Activated naive CD4-positive, alpha-beta T cell (primary cell): ENCODE results near the gene CCDC71.

Experiments
- DNase-seq, 4 experiments: peaks; one replicate each; lab custom pipeline; 2025; lab: John Stamatoyannopoulos, UW

Gene CCDC71

GRCh38 chr3:49131576-49131975 is 34.6 kb downstream of the CCDC71 start:
- no peak for DNase-seq

GRCh38 chr3:49131040-49131439 is 35.1 kb downstream of the CCDC71 start:
- DNase-seq, result no peak

GRCh38 chr3:49124991-49125670 is 41.0 kb downstream of the CCDC71 start:
- DNase-seq, result no peak

GRCh38 chr3:49124203-49124602 is 41.9 kb downstream of the CCDC71 start:
- no peak for DNase-seq

- no peak for DNase-seq
Measured at GRCh38 chr3:49123687-49124086, 42.4 kb downstream of the CCDC71 start.

GRCh38 chr3:49122886-49123545 is 43.1 kb downstream of the CCDC71 start:
- no peak for DNase-seq

- no peak for DNase-seq
Measured at GRCh38 chr3:49122451-49122850, 43.7 kb downstream of the CCDC71 start.

- DNase-seq, result no peak
Measured at GRCh38 chr3:49122022-49122421, 44.1 kb downstream of the CCDC71 start.

GRCh38 chr3:49121132-49121736 is 44.9 kb downstream of the CCDC71 start:
- DNase-seq, result no peak

GRCh38 chr3:49120438-49121131 is 45.5 kb downstream of the CCDC71 start, which contains the start of gene USP19:
USP19 (minus strand) TSS chr3:49120823; CDS start chr3:49119145, 1,678 bp downstream.
- peak; percentile 74 to 93 (median 86) for DNase-seq

GRCh38 chr3:49120096-49120437 is 46.1 kb downstream of the CCDC71 start:
- no peak for DNase-seq

- no peak for DNase-seq
Measured at GRCh38 chr3:49119439-49119838, 46.7 kb downstream of the CCDC71 start.

GRCh38 chr3:49119036-49119435 is 47.1 kb downstream of the CCDC71 start:
- no peak for DNase-seq
